HEK293T (cell line): Measurements from ENCODE around the gene TRIM7.

Experiments used
- ARNT ChIP-seq: fragments of 450-650 bp; IDR thresholded peaks from 2 replicates; pipeline ENCODE4 v1.6.1; 2017; ENCODE audit warnings: mild to moderate bottlenecking
- BHLHE40 ChIP-seq: fragments of 450-650 bp; IDR thresholded peaks from 2 replicates; pipeline ENCODE4 v1.6.1; 2016; ENCODE audit warnings: mild to moderate bottlenecking, moderate library complexity, borderline replicate concordance
- FOXA1 ChIP-seq: fragments of 450-650 bp; IDR thresholded peaks from 2 replicates; pipeline ENCODE4 v1.6.1; 2016; ENCODE audit warnings: mild to moderate bottlenecking
- FOXM1 ChIP-seq: fragments of 450-650 bp; IDR thresholded peaks from 2 replicates; pipeline ENCODE4 v1.6.1; 2017; ENCODE audit warnings: mild to moderate bottlenecking, borderline replicate concordance
- L3MBTL2 ChIP-seq: fragments of 450-650 bp; conservative IDR thresholded peaks from 2 replicates; pipeline ENCODE4 v1.6.1; 2016; ENCODE audit warnings: mild to moderate bottlenecking
- PKNOX1 ChIP-seq: fragments of 450-650 bp; IDR thresholded peaks from 2 replicates; pipeline ENCODE4 v1.6.1; 2016
- SP1 ChIP-seq: fragments of 450-650 bp; IDR thresholded peaks from 2 replicates; pipeline ENCODE4 v1.6.1; 2017
- SUZ12 ChIP-seq: fragments of 450-650 bp; IDR thresholded peaks from 2 replicates; pipeline ENCODE4 v1.6.1; 2016; ENCODE audit warnings: mild to moderate bottlenecking
- ZNF384 ChIP-seq: fragments of 450-650 bp; IDR thresholded peaks from 2 replicates; pipeline ENCODE4 v1.6.1; 2016

DNA sequence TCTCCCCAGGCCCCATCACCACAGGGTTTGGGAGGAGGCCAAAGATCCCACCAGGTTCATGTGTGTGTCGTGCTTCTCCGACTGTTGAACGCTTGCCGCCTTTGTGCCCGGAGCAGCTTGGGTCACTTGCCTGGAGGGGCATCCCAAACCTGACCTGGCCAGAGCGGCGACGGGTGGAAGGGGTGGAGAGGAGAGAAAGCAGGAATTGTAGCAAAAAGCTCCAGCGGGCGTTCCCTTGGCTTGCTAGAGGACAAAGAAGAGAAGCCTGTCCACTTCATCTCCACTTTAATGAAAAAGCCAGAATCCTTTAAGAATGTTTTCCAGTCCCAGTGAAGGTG, 15.2 kb upstream of the TRIM7 start:
- TF ChIP-seq BHLHE40 (no peak), ZNF384 (no peak), SUZ12 (no peak), FOXM1 (no peak), PKNOX1 (no peak), ARNT (no peak), SP1 (no peak), FOXA1 (no peak), L3MBTL2 (no peak)
